ENCODE data around the gene PROCA1. TPM values are rescaled to one million over a fixed set of nuclear protein-coding genes. Genes with fewer than 3 reads are reported as not detected.
A peak's percentile ranks its signal among the peaks of the same experiment; 100 is the strongest.

The PROCA1 gene
- total and polyA plus RNA-seq, 9 of the 15 experiments (the other 6 are each of a cell fraction or from before 2014, with no cell fraction given), result 0.78 to 16.2 (median 5.6) TPM

- TF ChIP-seq POLR3A (IDR thresholded peaks at IDR 0.05; ENCODE audit: borderline replicate concordance, extremely low read depth, insufficient read depth, insufficient read length), result no peak
- TF ChIP-seq, protein P1, sequence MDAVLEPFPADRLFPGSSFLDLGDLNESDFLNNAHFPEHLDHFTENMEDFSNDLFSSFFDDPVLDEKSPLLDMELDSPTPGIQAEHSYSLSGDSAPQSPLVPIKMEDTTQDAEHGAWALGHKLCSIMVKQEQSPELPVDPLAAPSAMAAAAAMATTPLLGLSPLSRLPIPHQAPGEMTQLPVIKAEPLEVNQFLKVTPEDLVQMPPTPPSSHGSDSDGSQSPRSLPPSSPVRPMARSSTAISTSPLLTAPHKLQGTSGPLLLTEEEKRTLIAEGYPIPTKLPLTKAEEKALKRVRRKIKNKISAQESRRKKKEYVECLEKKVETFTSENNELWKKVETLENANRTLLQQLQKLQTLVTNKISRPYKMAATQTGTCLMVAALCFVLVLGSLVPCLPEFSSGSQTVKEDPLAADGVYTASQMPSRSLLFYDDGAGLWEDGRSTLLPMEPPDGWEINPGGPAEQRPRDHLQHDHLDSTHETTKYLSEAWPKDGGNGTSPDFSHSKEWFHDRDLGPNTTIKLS (IDR thresholded peaks at IDR 0.05; ENCODE audit: borderline replicate concordance, low read depth), result no peak
- TF ChIP-seq ZBTB2 (IDR thresholded peaks at IDR 0.05), result peak; percentile 34; the same call in 1 of the 2 replicates
- TF ChIP-seq ZBTB33 (CRISPR knock-in tag; IDR thresholded peaks at IDR 0.05), result no peak
- TF ChIP-seq ZNF668 (CRISPR knock-in tag; IDR thresholded peaks at IDR 0.05), result no peak
- no peak for TF ChIP-seq ZNF212 (CRISPR knock-in tag; IDR thresholded peaks at IDR 0.05)
- TF ChIP-seq FOXJ3 (CRISPR knock-in tag; IDR thresholded peaks at IDR 0.05), result no peak
- TF ChIP-seq MIER1 (IDR thresholded peaks at IDR 0.05; ENCODE audit: low read depth), result no peak
- TF ChIP-seq BDP1 (IDR thresholded peaks at IDR 0.05; ENCODE audit: insufficient read depth, insufficient read length), result no peak
- no peak for TF ChIP-seq HDGF (IDR thresholded peaks at IDR 0.05)
- no peak for TF ChIP-seq TSC22D4 (tag; IDR thresholded peaks at IDR 0.05)
- TF ChIP-seq ETV1 (tag; conservative IDR thresholded peaks at IDR 0.05; ENCODE audit: low read depth), result no peak
- TF ChIP-seq ZNF77 (CRISPR knock-in tag; IDR thresholded peaks at IDR 0.05), result no peak
- 0 out of 2 replicates have a peak, but pooled peaks have one; percentile 45 for TF ChIP-seq THAP7 (CRISPR knock-in tag; IDR thresholded peaks at IDR 0.05)
- no peak for TF ChIP-seq C11orf30 (IDR thresholded peaks at IDR 0.05; ENCODE audit: low read depth)
- TF ChIP-seq RBM14 (IDR thresholded peaks at IDR 0.05; ENCODE audit: borderline replicate concordance, insufficient read depth, low read depth, low read length), result no peak
- TF ChIP-seq GTF2F1 (IDR thresholded peaks at IDR 0.05; ENCODE audit: low read depth, low read length), result no peak
- no peak for TF ChIP-seq NEUROD1 (IDR thresholded peaks at IDR 0.05; ENCODE audit: borderline replicate concordance, low read depth, low read length, partially characterized antibody)
- no peak for TF ChIP-seq PRPF4 (IDR thresholded peaks at IDR 0.05; ENCODE audit: insufficient read depth, low read depth, low read length, poor library complexity, severe bottlenecking)
- TF ChIP-seq ETV6 (IDR thresholded peaks at IDR 0.05; ENCODE audit: borderline replicate concordance in 1 of 2, low read depth in 2 of 2, low read length in 1 of 2), result no peak
- no peak for TF ChIP-seq ETV6 (CRISPR knock-in tag; IDR thresholded peaks at IDR 0.05; ENCODE audit: borderline replicate concordance)
- peak; percentile 68; the same call in 1 of the 2 replicates for TF ChIP-seq TEAD4 (IDR thresholded peaks at IDR 0.05; ENCODE audit: low read length)
- no peak for TF ChIP-seq TEAD4 (CRISPR knock-in tag; IDR thresholded peaks at IDR 0.05; ENCODE audit: borderline replicate concordance)
- TF ChIP-seq SLC30A9 (CRISPR knock-in tag; IDR thresholded peaks at IDR 0.05), result no peak
- TF ChIP-seq GATA2 (CRISPR knock-in tag; IDR thresholded peaks at IDR 0.05), result no peak
- no peak for TF ChIP-seq ZNF184 (CRISPR knock-in tag; IDR thresholded peaks at IDR 0.05)
Observed at GRCh38 chr17:28719021-28719433, 7.3 kb upstream of the PROCA1 start (continued).
